HG02763 (cell line): ENCODE data around the gene DUSP5.

Source experiments
- ATAC-seq: cut with Tn5 transposase; IDR thresholded peaks from one replicate; pipeline ENCODE4 v1.9.1; 2021; ENCODE audit warnings: mild to moderate bottlenecking, moderate library complexity; ENCODE audit not compliant: unreplicated experiment

DUSP5 gene

GRCh38 chr10:110480387-110480786, 17.3 kb upstream of the DUSP5 start:
- no peak for ATAC-seq

GRCh38 chr10:110481919-110482318, 15.8 kb upstream of the DUSP5 start:
- ATAC-seq: no peak

- ATAC-seq: no peak
Observed at GRCh38 chr10:110483633-110484032, 14.1 kb upstream of the DUSP5 start.

DNA sequence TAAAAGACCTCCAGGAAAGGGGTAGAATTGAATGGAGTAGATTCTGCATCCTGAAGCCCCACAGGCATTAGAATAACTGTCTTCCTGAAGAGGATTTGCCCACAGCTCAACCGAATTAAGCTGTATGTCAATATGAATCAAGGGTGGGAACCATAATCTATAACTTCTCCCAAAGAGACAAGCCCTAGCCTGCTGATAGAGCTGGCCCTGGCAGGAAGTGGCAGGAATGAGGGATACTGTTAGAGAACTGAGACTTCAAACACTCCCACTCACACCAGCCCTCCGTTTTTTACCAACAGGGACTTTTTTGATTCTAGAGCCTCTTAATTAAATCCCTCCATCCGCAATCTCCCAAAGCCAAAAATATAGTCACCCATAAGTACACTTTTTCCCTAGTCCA, 12.2 kb upstream of the DUSP5 start:
- ATAC-seq: no peak

DNA sequence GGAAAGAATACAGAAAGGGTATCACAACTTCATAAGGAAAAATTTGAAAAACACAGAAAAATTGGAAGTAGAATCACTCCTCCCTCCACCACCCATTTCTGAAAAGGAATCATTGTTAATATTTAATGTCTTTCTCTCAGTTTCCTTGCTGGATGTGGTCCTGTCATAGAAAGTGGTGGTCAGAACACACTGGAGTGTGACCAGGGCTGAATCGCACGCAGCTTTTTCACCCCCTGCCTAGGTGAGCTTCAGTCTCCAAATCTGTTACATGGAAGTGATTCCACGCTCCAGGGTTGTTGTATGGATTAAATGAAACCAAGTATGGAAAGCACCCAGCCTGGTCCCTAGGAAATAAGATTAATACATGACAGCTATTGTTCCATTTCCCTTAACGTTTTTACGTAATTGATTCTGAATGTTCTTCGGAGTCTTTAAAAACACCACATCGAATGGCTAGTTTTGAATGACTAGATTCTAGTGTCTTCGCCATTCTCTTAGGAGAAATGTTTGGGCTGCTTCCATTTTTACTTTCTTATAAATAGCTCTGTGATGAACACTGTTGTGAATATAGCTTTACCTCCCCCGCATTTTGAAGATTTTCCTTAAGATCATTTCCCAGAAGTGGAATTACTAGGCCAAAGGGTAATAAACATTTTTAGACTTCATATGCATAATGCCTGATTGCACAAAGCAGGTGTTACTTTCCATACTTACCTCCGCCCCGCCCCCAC, 10.9 kb upstream of the DUSP5 start:
- no peak for ATAC-seq

GRCh38 chr10:110487411-110488331, 10.0 kb upstream of the DUSP5 start:
- no peak for ATAC-seq

GRCh38 chr10:110488332-110488681, 9.4 kb upstream of the DUSP5 start:
- ATAC-seq: no peak

GRCh38 chr10:110488940-110489339, 8.8 kb upstream of the DUSP5 start:
- no peak for ATAC-seq

DNA sequence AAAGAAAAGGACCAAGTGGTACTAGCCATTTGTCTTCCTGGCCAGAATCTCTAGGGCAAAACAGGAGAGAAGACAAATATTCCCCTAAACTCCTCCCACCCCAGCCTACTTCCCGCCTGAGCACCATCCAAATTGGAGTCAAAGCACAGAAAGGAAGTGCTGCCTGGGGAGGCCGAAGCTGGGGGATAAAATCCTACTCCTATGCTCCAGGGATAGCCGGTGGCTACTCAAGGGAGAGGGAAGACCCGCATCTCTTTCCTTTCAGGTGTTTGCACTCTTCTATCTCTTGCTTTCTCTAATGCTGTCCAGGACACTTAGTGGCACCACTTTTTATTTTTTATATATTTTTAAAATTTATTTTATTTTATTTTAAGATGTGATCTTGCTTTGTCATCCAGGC, 7.1 kb upstream of the DUSP5 start:
- ATAC-seq: no peak

- no peak for ATAC-seq
Observed at GRCh38 chr10:110491346-110491745, 6.4 kb upstream of the DUSP5 start.

- ATAC-seq: no peak
Observed at GRCh38 chr10:110492069-110492822, 5.5 kb upstream of the DUSP5 start.

- ATAC-seq: no peak
Observed at GRCh38 chr10:110493832-110494426, 3.8 kb upstream of the DUSP5 start.

- no peak for ATAC-seq
Observed at GRCh38 chr10:110494532-110494931, 3.2 kb upstream of the DUSP5 start.

GRCh38 chr10:110495731-110496552, 1.8 kb upstream of the DUSP5 start:
- no peak for ATAC-seq

- no peak for ATAC-seq
Observed at GRCh38 chr10:110496553-110497437, 912 bp upstream of the DUSP5 start.

DNA sequence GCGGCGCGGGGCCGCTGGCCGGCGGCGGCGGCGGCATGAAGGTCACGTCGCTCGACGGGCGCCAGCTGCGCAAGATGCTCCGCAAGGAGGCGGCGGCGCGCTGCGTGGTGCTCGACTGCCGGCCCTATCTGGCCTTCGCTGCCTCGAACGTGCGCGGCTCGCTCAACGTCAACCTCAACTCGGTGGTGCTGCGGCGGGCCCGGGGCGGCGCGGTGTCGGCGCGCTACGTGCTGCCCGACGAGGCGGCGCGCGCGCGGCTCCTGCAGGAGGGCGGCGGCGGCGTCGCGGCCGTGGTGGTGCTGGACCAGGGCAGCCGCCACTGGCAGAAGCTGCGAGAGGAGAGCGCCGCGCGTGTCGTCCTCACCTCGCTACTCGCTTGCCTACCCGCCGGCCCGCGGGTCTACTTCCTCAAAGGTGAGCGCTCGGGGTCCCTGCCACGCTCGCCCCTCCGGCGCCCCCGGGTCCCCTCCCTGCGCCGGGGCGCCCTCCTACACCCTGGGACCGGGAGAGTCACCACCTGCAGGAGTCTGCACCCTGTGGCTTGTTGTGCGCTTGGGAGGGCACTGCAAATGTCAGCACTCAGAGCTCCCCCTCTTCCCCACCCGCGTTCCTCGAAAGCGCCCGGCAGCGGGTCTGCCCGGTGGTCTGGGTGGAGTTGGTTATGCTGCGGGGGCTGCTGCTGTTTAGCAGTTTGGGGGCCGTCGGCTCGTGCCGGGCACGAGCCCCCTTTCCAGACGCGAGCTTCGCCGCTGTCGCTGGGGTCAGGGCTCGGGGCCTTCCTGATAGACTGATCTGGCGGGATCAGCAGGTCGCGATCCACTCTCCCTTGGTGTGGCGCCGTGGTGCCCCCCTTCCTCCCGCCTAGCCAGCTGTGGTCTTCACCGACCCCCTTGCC, 627 bp downstream of the DUSP5 start:
- ATAC-seq: peak; percentile 7

GRCh38 chr10:110498982-110499795, 1.5 kb downstream of the DUSP5 start:
- peak; percentile 17 for ATAC-seq
